Measurements from ENCODE around the gene SLC34A2. TPM values are rescaled to one million over a fixed set of nuclear protein-coding genes. Genes with fewer than 3 reads are reported as not detected.

SLC34A2 gene, protein sequence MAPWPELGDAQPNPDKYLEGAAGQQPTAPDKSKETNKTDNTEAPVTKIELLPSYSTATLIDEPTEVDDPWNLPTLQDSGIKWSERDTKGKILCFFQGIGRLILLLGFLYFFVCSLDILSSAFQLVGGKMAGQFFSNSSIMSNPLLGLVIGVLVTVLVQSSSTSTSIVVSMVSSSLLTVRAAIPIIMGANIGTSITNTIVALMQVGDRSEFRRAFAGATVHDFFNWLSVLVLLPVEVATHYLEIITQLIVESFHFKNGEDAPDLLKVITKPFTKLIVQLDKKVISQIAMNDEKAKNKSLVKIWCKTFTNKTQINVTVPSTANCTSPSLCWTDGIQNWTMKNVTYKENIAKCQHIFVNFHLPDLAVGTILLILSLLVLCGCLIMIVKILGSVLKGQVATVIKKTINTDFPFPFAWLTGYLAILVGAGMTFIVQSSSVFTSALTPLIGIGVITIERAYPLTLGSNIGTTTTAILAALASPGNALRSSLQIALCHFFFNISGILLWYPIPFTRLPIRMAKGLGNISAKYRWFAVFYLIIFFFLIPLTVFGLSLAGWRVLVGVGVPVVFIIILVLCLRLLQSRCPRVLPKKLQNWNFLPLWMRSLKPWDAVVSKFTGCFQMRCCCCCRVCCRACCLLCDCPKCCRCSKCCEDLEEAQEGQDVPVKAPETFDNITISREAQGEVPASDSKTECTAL
- total RNA-seq (ENCODE audit: low replicate concordance) = not detected in 2 replicates

GRCh38 chr4:25654971-25655963, at the start of gene SLC34A2:
Gene SLC34A2 (plus strand): TSS chr4:25655851. CDS start chr4:25662501, 6,650 bp downstream.

Other genes starting within 250 kb of the SLC34A2 start
- 10.8 and 90.7 TPM in 2 replicates for gene SEL1L3, start 207.1 kb downstream of the SLC34A2 start, total RNA-seq (ENCODE audit: low replicate concordance)